Stimulated activated CD4-positive, alpha-beta T cell treated with anti-CD3 and anti-CD28 coated beads, Interleukin-2, amount 100 ng/mL, for 4 hours (primary cell): ENCODE measurements around the gene ATXN1.
"Not testable (repeated sequence)": the region's sequence is repeated elsewhere in the genome, so short reads cannot be mapped to it uniquely, and the experiment has no call there.

ENCODE experiments used
- DNase-seq: peaks from one replicate; pipeline ENCODE4 v3.0.0-alpha.2; 2020; ENCODE audit warnings: low read depth

Gene ATXN1

GRCh38 chr6:16760516-16761470, at the start of gene ATXN1:
Gene ATXN1 (minus strand): TSS chr6:16761460.
- no peak for DNase-seq

GRCh38 chr6:16810411-16810810, 49.2 kb upstream of the ATXN1 start:
- DNase-seq: no peak

- no peak for DNase-seq
These were observed 48.6 kb upstream of the ATXN1 start for GRCh38 chr6:16809753-16810358.

GRCh38 chr6:16807956-16808355, 46.7 kb upstream of the ATXN1 start:
- DNase-seq: no peak

- no peak for DNase-seq
These were observed 45.1 kb upstream of the ATXN1 start for GRCh38 chr6:16806363-16806762.

- no peak for DNase-seq
These were observed 44.1 kb upstream of the ATXN1 start for GRCh38 chr6:16805243-16805950.

- DNase-seq: no peak
These were observed 43.4 kb upstream of the ATXN1 start for GRCh38 chr6:16804546-16805242.

- no peak for DNase-seq
These were observed 42.3 kb upstream of the ATXN1 start for GRCh38 chr6:16803294-16804200.

GRCh38 chr6:16802071-16802470, 40.8 kb upstream of the ATXN1 start:
- DNase-seq: no peak

- no peak for DNase-seq
These were observed 39.7 kb upstream of the ATXN1 start for GRCh38 chr6:16800942-16801341.

GRCh38 chr6:16800341-16800740, 39.1 kb upstream of the ATXN1 start:
- no peak for DNase-seq

GRCh38 chr6:16799279-16800193, 38.3 kb upstream of the ATXN1 start:
- DNase-seq: no peak

- DNase-seq: no peak
These were observed 32.7 kb upstream of the ATXN1 start for GRCh38 chr6:16793828-16794412.

- DNase-seq: no peak
These were observed 28.2 kb upstream of the ATXN1 start for GRCh38 chr6:16789329-16790038.

GRCh38 chr6:16787128-16787682, 25.9 kb upstream of the ATXN1 start:
- DNase-seq: no peak

- DNase-seq: no peak
These were observed 24.2 kb upstream of the ATXN1 start for GRCh38 chr6:16785496-16785895.

- not testable (repeated sequence) for DNase-seq
These were observed 23.7 kb upstream of the ATXN1 start for GRCh38 chr6:16784957-16785356.

GRCh38 chr6:16783952-16784565, 22.8 kb upstream of the ATXN1 start:
- no peak for DNase-seq
